HG03354 (cell line): ENCODE results near the gene TEN1.

Experiments used
- ATAC-seq: cut with Tn5 transposase; IDR thresholded peaks from one replicate; pipeline ENCODE4 v1.9.1; 2021; ENCODE audit warnings: mild to moderate bottlenecking; ENCODE audit not compliant: unreplicated experiment, poor library complexity, severe bottlenecking

Gene TEN1

DNA sequence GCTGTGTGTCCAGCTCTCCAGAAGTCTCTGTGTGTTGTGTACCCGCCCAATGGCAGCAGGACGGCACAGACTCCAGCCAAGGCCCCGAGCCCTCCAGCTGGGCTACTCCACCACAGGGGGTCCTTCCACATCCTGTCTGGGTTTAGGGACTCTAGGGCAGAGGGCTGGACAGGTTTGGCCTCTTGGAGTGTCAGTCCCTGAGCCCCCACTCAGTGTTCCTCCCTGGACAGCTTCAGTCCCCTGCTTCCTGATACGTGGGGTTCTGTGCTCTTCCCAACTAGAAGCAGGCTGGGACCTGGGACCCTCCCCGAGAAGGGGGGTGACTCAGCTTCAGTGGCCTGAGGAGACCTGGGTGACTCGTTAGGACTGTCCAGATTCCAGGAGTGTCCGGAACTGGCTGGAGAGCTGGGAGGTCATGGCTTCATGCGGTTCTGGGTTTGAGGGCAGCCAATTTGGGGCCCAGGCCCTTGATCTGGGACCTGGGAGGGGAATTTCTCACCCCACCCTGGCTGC is 25.8 kb downstream of the TEN1 start:
- no peak for ATAC-seq

DNA sequence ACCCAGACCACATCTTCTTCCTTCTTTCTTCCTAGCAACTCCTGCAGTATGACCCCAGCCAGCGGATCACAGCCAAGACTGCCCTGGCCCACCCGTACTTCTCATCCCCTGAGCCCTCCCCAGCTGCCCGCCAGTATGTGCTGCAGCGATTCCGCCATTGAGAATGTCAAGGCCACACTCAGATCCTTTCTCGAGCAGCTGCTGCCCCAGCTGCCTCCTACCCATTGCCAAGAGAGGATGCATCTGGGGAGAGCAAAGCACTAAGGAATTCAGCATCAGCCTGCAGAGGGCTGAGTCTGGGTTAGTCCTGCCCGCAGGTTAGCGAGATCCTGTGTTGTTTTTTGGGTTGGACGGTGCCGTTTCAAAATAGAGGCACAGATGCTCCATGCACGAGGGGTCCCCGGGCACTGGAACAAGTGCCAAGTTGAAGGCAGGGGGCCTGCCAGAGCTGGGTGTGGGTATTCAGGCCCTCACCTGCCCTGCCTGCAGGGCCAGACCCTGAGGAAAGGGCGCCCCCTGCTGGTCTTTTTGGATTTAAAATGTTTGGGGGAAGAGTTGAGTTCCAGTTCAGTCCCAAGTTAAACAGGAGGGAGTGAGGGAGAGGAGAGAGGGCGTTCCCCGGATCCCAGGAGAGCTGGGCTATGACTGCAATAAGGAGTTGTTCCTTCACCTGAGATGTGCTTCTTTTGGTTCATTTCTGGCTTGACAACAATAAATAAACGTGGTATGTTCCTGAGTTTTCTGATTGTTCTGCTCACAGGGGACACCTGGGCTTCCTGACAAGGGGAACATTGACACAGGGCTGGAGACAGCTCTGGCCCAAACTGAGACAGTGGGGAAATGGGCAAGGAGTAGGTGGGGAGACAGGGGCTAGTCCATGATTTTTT is 26.5 kb downstream of the TEN1 start:
- no peak for ATAC-seq

DNA sequence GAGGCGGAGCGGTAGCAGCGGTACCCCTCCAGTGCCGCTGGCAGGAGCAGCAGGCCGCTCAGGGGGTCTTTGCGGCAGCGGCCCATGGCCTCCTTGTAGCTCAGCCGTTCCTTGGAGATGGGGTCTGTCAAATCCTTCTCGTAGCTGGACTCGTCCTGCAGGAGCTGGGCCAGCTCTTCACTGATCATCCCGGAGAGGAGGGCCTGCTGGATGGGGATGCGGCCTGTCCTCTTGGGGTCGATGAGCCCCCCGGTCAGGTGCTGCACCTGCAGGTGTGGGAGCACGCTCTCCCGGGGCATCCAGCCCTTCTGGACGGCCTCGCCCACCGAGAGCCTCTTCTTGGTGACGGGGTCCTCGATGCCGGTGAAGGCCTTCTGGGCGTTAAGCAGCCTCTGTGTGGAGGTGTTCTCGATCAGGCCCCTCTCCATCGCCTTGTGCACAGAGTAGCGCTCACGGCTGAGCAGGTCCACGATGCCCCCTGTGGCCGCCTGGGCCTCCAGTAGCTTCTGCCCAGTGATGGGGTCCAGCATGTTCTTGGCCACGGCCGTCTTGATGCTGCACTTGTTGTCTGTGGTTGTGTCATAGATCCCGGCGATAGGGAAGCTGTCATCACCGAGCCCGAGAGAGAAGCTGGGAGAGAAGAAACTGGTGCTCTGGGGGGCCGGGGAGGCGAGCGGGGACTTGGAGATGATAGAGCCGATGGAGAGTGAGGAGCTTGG is 28.2 kb downstream of the TEN1 start:
- ATAC-seq: no peak

DNA sequence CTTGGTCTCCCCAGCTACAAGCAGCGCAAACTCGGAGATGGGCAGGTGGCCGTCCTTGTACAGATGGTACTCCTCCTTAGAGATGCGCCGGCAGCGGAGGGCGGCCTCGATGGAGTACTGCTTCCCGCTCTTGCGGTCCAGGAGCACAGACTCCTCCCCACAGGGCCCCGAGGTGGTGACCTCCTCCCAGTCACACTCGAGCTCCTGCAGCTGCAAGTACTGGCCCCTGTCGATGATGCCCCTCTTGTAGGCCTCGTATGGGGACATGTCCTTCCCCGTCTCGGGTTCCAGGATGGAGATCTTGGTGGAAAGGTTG is 28.8 kb downstream of the TEN1 start:
- ATAC-seq: no peak

DNA sequence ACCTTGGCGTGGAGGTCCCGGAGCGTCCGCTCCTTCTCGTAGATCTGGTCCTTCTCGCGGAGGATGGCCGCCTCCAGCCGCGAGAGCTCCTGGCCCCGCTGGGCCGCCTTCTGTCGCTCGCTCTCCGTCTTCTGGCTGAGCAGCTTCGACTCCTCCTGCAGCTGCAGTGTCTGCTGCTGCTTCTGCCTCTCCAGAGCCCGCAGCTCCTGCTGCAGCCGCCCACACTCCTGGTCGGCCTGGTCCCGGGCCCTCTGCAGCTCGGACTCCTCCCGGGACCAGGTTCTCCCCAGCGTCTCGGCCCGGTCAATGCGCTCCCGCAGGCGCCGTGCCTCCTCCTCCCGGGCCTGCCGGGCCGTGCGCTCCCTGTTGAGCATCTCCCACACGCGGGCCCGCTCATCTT is 29.2 kb downstream of the TEN1 start:
- no peak for ATAC-seq

DNA sequence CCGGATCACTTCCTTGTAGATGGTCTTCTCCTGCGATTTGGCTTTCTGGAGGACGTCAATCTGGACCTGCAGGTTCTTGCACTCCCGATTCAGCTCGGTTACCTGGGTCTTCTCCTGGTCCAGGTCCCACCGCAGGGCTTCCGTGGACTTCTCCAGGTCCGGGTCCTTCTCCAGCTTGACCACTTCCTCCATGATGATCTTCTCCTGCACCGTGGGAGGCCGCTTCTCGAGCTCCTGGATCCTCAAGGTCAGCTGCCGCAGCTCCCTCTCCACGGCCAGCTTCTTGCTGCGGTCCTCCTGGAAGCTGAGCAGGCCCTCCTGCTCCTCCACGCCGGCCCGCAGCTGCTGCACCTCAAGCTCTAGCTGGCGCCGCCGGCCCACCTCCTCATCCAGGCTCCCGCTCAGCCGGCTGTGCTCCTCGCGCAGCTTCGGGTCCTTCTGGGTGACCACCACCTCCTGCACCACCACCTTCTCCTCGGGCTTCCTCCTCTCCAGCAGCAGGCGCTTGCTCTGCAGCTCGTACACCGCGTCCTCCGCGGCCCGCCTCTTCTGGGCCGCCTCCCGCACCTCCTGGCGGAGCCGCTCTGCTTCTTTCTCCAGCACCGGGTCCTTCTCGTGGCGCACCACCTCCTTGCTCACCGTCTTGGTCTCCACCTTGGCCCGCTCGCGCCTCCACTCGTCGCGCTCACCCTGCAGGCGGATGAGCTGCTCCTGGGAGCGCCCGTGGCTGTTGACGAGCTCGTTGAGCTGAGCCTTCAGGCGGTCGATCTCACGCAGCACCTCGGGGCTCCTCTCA is 29.8 kb downstream of the TEN1 start:
- ATAC-seq: no peak

DNA sequence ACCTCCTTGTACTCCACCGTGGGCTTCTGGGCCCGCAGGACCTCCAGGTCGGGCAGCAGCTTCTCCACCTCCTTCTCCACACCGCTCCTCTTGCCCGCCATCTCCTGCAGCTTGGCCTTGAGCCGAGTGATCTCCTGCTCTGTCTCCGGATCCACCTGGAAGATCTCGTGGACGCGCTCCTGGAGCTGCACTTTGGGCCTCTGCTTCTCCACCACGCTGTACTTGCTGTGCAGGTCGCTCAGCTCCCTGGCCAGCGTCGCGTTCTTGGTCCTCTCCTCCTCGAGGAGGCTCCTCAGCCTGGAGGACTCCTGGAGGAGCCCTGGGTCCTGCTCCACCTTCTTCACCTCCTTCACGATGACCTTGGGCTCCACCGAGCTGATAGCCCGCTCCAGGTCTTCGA is 30.4 kb downstream of the TEN1 start:
- no peak for ATAC-seq

DNA sequence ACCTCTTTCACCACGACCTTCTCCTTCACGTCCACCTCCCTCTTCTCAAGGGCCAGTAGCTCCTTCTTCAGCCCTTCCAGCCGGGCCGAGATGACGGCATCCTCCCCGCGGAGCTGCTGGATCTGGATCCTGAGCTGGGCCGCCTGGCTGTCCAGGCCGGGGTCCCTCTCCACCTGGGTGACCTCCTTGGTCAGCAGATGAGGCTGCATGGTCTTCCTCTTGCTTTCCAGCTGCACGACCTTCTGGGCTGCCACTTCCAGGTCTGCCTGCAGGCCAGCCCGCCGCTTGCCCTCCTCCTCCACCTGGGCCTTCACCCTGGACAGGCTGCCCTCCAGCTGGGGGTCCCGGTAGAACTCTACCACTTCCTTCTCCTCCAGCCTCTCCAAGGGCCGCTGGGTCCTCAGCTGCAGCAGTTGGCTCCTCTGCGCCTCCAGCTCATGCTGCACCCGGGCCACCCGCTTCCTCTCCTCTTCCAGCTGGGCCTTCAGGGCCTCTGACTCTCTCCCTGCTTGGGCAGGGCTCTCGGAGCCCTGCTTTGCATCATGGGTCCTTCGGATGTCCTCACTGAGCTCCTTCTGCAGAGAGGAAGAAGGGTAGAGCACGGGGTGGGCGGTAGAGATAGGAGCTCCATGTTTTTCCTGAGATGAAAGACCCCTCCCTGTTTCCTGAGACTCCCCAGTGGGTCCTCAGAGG is 31.1 kb downstream of the TEN1 start:
- no peak for ATAC-seq

DNA sequence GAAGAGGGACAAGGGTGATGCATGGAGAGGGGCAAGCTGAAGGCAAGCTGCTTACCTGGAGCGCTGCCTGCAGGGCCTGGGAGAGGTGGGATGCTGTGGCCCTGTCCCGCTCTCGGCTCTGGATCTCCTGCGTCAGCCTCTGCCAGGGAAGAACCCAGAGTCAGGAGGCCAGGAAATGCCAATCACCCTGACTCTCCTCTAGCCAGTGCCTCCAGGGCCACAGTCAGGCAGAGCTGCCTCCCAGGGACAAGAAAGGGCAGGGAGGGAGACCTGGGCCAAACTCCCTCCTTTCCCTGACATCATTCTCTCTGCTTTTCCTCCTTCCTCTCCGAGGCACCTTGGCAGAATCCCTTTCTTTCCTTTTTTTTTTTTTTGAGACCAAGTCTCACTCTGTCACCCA is 32.9 kb downstream of the TEN1 start:
- ATAC-seq: no peak

DNA sequence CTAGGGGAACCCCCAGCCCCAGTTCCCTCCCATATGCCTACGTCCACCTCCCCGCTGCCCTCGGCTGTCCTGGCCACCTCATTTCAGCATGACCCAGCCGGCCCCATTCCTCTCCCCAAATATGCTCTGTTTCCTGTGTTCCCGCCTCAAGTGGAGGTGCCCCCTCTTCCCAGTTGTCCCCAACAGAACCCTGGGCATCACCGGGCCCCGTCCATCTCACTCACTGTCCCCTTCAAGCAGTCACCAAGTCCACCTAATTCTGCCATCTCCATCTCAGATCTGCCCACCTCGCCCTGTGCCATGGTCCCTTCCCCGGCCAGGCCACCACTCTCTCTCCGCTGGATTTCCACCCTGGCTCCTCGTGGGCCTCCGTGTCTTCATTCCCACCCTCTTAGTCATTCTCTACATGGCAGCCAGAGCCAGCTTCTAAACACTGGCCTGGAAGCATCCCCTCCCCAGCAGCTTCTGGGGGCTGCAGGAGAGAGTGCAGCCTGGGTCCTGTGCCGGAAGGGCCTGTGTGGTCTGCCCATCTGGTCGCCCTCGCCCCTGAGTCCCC is 34.4 kb downstream of the TEN1 start:
- no peak for ATAC-seq

DNA sequence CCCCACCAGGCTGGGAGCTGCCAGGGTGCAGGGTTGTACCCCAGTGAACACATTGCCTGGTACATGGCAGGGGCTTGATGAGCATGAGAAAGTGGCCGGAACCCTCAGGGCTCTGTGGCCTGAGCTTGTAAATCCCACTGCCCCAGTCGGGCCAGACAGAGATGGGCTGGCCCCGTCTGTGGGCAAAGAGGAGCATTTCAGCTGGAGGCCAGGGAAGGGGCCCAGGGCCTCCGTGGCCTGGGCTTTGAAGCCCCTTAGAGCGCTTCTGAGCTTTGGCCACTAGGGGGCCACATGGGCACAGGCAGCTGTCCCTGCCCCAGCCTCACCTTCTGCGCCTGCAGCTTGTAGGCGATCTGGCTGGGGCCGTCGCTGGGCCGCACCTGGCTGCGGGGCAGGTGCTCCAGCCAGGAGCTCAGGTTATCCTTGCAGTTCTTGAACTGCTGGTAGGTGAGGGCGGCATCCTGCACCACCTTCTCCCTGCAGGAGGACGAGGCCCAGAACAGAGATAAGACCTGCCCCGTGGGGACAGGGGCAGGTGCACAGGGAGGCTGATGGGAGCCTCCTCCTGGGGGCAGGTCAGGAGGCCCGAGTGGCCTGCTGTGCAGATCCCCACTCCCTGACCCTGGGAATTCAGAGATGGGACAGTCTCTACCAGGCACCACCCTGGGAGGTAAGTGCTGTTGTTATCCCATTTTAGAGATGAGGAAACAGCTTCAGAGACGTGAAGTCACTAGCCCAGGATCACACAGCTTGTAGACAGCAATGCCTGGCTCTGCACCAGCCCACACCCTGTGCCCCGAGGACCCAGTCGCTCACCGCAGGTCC is 35.3 kb downstream of the TEN1 start:
- ATAC-seq: peak; percentile 55

DNA sequence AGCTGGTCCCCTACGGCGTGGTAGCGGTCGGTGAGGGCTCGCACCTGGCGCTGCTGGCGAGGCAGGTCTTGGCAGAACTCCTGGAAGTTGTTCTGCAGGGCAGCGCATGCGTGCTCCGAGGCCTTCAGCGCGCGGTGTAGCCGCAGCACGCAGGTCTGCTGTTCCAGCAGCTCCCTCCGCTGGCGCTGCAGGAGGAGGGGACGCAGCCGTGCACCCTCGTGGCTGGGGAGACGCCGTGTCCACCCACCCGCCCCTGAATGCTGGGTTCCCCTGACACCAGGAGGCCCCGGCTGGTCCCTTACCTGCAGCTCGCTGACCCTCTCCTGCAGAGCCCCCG is 35.9 kb downstream of the TEN1 start:
- ATAC-seq: no peak

DNA sequence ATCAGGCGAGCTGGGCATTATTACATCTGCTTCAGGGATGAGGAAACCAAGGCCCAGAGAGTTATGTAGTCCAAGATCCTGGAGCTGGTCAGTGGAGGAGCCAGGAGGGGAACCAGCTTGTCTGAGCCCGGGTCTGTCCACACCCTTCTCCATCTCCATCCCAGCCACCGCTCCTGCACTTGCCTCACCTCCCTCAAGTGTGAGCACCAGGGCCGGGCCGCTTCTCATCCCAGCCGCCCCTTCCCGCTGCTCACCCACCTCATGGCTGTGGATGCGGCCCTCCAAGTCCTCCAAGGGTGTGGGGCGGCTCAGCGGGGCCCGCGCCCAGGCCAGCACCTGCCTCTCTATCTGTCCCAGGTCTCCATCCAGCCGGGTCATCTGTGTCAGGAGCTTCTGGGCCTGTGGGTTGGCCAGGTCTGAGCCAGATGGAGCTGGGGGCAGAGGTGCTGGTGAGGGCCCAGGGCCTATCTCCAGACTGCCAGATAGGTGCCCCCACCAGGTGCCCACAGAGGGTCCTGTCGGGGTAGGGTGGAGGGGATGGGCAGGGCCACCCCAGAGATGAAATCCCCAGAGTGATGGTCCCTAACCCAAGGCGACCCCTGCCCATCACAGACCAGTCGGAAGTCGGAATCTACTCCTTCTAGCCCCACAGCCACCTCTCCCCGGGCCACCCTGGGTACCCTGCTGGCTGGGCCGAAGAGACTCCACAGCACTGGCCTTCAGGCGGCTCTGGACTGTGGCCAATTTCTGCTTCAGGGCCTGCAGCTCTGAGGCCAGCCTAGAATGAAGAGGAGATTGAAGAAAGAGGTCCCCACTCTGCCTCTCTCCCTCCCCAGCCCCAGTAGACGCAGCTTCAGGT is 38.7 kb downstream of the TEN1 start:
- no peak for ATAC-seq

DNA sequence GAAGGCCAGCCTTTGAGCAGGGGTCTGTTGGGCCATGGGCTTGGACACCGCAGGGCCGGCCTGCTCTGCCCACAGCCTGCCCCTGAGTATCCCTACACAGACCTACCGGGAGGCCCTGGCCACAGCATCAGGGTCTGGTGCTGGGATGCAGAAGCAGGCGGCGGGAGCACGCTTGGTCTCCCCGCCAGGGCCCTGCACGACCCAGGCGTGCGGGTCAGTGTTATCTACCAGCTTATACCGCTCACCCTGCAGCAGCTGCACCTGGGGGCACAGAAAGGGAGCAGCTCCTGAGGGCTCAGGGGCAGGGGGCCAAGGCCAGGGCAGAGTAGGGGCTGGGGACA is 39.3 kb downstream of the TEN1 start:
- ATAC-seq: no peak

DNA sequence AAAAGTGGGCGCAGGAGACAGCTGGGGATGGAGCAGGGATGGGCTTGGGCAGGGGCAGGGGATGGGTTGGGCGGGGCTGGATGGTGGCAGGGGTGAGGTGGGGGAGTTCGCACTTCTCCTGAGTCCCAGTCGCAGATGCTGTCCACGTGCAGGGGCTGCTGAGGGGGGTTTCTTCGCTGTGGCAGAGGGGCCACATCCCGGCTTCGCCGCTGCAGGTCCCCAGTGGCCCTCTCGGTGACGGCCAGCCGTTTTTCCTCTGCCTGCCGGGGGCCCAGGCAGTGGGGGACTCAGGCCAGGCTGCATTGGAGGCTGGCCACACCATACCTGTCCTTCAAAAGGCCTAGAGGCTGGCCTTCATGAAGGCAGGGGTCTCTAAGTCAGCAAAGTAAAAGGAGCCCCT is 39.8 kb downstream of the TEN1 start:
- no peak for ATAC-seq

DNA sequence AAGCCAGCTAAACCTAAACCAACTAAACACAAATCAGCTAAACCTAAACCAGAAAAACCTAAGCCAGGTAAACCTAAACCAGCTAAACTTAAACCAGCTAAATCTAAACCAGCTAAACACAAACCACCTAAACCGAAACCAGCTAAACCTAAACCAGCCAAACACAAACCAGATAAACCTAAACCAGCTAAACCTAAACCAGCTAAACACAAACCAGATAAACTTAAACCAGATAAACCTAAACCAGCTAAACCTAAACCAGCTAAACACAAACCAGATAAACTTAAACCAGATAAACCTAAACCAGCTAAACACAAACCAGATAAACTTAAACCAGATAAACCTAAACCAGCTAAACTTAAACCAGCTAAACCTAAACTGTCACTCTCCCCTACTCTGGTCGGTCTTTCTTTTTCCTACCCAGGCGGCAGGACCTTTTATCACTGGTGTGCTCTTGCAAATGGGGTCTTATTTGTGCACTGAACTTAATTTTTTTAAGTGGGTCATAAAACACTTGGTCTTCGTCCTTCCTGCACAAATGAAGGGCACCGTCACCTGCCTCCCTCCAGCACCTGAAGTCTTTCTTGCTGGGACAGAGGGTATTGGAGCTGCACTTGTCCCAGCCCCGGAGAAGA is 40.9 kb downstream of the TEN1 start:
- ATAC-seq: no peak

DNA sequence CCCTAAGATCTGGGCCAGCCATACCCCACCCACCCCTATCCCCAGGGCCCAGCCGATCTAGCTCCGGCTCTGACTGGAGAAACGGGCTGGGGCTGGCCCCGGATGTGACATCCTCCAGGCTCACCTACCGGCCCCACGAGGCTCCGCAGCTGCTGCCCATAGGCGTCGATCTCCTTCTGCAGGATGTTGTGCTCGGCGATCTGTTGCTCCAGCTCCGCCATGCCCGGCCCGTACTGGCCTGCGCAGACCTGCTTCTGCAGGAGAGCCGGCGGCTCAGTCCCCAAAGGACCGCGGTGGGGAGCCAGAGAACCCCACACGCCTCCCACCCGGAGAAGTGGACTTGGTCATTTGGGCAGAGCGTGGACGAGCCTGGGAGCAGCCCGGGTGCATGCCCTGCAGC is 43.2 kb downstream of the TEN1 start:
- ATAC-seq: no peak
